Muscle of leg (tissue), 11 donors: ENCODE results near the gene NLRC3. TPM values are rescaled to one million over a fixed set of nuclear protein-coding genes. Genes with fewer than 3 reads are reported as not detected.

ENCODE experiments used
- DNase-seq: peaks from one replicate; pipeline ENCODE4 v3.0.0; 2013
- H3K27ac ChIP-seq: one replicate; pipeline ENCODE4 v1.5.1; 2013; ENCODE audit warnings: mild to moderate bottlenecking, low read length, control low read depth
- H3K27me3 ChIP-seq: one replicate; pipeline ENCODE4 v1.6.1; 2013; ENCODE audit warnings: low read length; ENCODE audit not compliant: control insufficient read depth, insufficient read depth
- H3K36me3 ChIP-seq: one replicate; pipeline ENCODE4 v1.6.1; 2013; ENCODE audit warnings: low read length; ENCODE audit not compliant: control insufficient read depth, insufficient read depth
- H3K4me1 ChIP-seq: one replicate; pipeline ENCODE4 v1.6.1; 2013; ENCODE audit warnings: low read length; ENCODE audit not compliant: control insufficient read depth, insufficient read depth
- H3K4me3 ChIP-seq: one replicate; pipeline ENCODE4 v1.5.1; 2013; ENCODE audit warnings: low read length, control low read depth
- H3K9me3 ChIP-seq: replicated peaks from 2 replicates; pipeline ENCODE4 v1.6.1; 2013; ENCODE audit warnings: low read depth, low read length; ENCODE audit not compliant: control insufficient read depth
- WGBS: methylation state at CpG from one replicate; pipeline ENCODE4 v1.1.5; 2013; ENCODE audit warnings: missing lambda C conversion rate; ENCODE audit not compliant: insufficient coverage; 5-methylcytosine and 5-hydroxymethylcytosine counted together
- polyA plus RNA-seq, 8 donors: library from polyadenylated mRNA; unstranded; fragments of 120-200 nt; gene quantifications; one replicate each; pipeline versions ENCODE4 v1.2.1 to v1.2.3, GENCODE V29; 2013; ENCODE audit warnings: inconsistent platforms in 1 of 8, low replicate concordance in 1 of 8; ENCODE audit not compliant: insufficient read length in 8 of 8, insufficient read depth in 1 of 8
- total RNA-seq: library from RNA; stranded (reverse); fragments of 120-200 nt; gene quantifications from one replicate; pipeline ENCODE4 v1.2.4, GENCODE V29; 2013

Gene NLRC3
- total and polyA plus RNA-seq, 9 donors = 0.58 to 1.2 (median 1.00) TPM

GRCh38 chr16:3598236-3598635, 21.0 kb upstream of the NLRC3 start:
- no peak for DNase-seq
- Histone ChIP-seq H3K4me1 (no peaks in the 10 kb centered on the region), H3K9me3 (peaks cover 3% of the 10 kb centered on the region), H3K36me3 (peaks cover 79% of the 10 kb centered on the region), H3K27me3 (no peaks in the 10 kb centered on the region), H3K4me3 (no peak overlapping the region), H3K27ac (no peak overlapping the region)
- 90% methylated on average over 12 of the region's 12 CpGs for WGBS

GRCh38 chr16:3597676-3598075, 20.5 kb upstream of the NLRC3 start:
- DNase-seq = no peak
- WGBS = 91% methylated on average over 17 of the region's 17 CpGs

GRCh38 chr16:3597226-3597625, 20.0 kb upstream of the NLRC3 start:
- H3K4me3 ChIP-seq = no peak overlapping the region
- H3K27me3 ChIP-seq = no peaks in the 10 kb centered on the region
- no peak overlapping the region for H3K27ac ChIP-seq
- 76% methylated on average over 7 of the region's 10 CpGs for WGBS
- H3K36me3 ChIP-seq = peaks cover 77% of the 10 kb centered on the region
- H3K4me1 ChIP-seq = no peaks in the 10 kb centered on the region
- peaks cover 3% of the 10 kb centered on the region for H3K9me3 ChIP-seq
- no peak for DNase-seq

More at GRCh38 chr16:3597676-3598075, 20.5 kb upstream of the NLRC3 start:
- Histone ChIP-seq H3K4me1 (no peaks in the 10 kb centered on the region), H3K27me3 (no peaks in the 10 kb centered on the region), H3K27ac (no peak overlapping the region), H3K36me3 (peaks cover 76% of the 10 kb centered on the region), H3K4me3 (no peak overlapping the region), H3K9me3 (peaks cover 3% of the 10 kb centered on the region)

- DNase-seq = no peak
- H3K4me3 ChIP-seq = no peak overlapping the region
- 94% methylated on average over 27 of the region's 27 CpGs for WGBS
- H3K27ac ChIP-seq = no peak overlapping the region
- no peaks in the 10 kb centered on the region for H3K27me3 ChIP-seq
- peaks cover 3% of the 10 kb centered on the region for H3K9me3 ChIP-seq
- peaks cover 74% of the 10 kb centered on the region for H3K36me3 ChIP-seq
- no peaks in the 10 kb centered on the region for H3K4me1 ChIP-seq
These were observed 19.1 kb upstream of the NLRC3 start for GRCh38 chr16:3596101-3596861.

DNA sequence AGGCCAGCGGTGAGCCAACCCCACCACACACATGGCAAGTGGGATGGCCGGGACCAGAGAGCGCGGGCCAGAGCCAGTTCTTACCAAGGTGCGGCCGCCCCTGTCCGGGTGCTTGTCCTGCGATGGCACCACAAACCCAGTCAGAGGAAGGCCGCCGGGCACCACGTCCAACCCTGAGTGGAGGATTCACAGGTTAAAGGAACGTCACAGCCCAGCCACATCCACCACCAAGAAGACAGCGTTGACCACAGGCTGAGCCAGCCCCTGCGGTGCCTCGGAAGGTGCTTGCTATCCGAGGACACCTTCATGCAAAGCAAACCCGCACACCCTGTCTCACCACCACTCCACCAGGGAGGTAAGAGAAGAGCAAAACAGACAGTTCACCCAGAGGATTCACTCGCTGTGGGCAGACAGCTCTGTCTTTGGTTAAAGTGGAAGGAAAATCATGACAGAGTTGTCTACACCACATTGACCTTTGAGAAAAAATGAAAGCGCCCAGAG, 18.4 kb upstream of the NLRC3 start:
- Histone ChIP-seq H3K27me3 (no peaks in the 10 kb centered on the region), H3K27ac (no peak overlapping the region)
- WGBS = 98% methylated on average over 12 of the region's 19 CpGs

GRCh38 chr16:3595110-3595486, 17.9 kb upstream of the NLRC3 start:
- H3K36me3 ChIP-seq = peaks cover 72% of the 10 kb centered on the region
- H3K4me1 ChIP-seq = no peaks in the 10 kb centered on the region
- peaks cover under 1% of the 10 kb centered on the region for H3K9me3 ChIP-seq
- H3K27ac ChIP-seq = no peak overlapping the region
- no peak for DNase-seq
- no peaks in the 10 kb centered on the region for H3K27me3 ChIP-seq
- 94% methylated on average over 11 of the region's 11 CpGs for WGBS
- H3K4me3 ChIP-seq = no peak overlapping the region

More for the DNA sequence above, 18.4 kb upstream of the NLRC3 start:
- H3K9me3 ChIP-seq = peaks cover 3% of the 10 kb centered on the region
- H3K4me3 ChIP-seq = no peak overlapping the region
- DNase-seq = no peak
- H3K36me3 ChIP-seq = peaks cover 72% of the 10 kb centered on the region
- H3K4me1 ChIP-seq = no peaks in the 10 kb centered on the region

- Histone ChIP-seq H3K4me3 (no peak overlapping the region), H3K4me1 (no peaks in the 10 kb centered on the region), H3K27me3 (no peaks in the 10 kb centered on the region), H3K27ac (no peak overlapping the region), H3K36me3 (peaks cover 74% of the 10 kb centered on the region), H3K9me3 (no peaks in the 10 kb centered on the region)
- DNase-seq = no peak
- WGBS = 93% methylated on average over 22 of the region's 22 CpGs
These were observed 17.3 kb upstream of the NLRC3 start for GRCh38 chr16:3594316-3595109.

DNA sequence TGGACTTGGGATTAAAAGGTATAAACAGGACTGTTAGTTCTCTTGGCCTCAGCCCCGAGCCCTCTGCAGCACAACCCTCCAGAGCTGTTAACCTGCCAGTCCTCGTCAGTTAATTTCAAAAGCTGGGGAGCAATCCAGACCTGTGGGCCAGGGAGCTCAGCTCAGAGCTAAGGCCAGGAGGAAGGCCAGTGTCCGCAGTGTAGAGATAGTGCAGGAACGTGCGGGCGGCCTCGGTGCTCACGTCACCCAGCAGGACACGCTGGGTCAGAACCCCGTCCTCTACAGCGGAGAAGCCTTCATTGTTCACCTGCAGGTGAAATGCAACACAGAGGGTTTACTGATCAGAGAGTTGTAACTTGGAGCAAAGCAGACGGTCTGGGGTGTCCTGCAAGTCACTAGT, 15.4 kb upstream of the NLRC3 start:
- Histone ChIP-seq H3K9me3 (no peaks in the 10 kb centered on the region), H3K36me3 (peaks cover 71% of the 10 kb centered on the region), H3K4me1 (no peaks in the 10 kb centered on the region), H3K27me3 (no peaks in the 10 kb centered on the region), H3K27ac (no peak overlapping the region), H3K4me3 (no peak overlapping the region)
- 93% methylated on average over 11 of the region's 12 CpGs for WGBS
- DNase-seq = no peak

GRCh38 chr16:3591991-3592390, 14.8 kb upstream of the NLRC3 start:
- no peak overlapping the region for H3K4me3 ChIP-seq
- H3K9me3 ChIP-seq = no peaks in the 10 kb centered on the region
- H3K4me1 ChIP-seq = no peaks in the 10 kb centered on the region
- DNase-seq = no peak
- 98% methylated on average over 6 of the region's 6 CpGs for WGBS
- H3K27me3 ChIP-seq = no peaks in the 10 kb centered on the region
- no peak overlapping the region for H3K27ac ChIP-seq
- H3K36me3 ChIP-seq = peaks cover 69% of the 10 kb centered on the region

DNA sequence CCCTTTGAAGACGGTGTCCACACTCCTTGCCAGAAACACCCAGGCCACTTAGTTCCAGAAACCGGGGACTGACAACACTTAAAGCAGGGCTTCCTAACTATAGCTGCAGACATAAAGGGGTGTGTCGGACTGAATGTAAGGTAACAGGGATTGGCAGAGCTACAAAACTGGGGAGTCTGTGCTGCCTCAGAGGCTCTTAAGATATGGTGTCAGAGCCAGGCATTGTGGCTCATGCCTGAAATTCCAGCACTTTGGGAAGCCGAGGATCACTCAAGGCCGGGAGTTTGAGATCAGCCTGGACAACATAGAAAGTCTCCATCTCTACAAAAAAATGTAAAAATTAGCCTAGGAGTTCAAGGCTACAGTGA, 14.2 kb upstream of the NLRC3 start:
- DNase-seq = no peak
- Histone ChIP-seq H3K4me3 (no peak overlapping the region), H3K9me3 (no peaks in the 10 kb centered on the region), H3K36me3 (peaks cover 66% of the 10 kb centered on the region), H3K27me3 (no peaks in the 10 kb centered on the region), H3K4me1 (no peaks in the 10 kb centered on the region), H3K27ac (no peak overlapping the region)
- 89% methylated on average over 3 of the region's 5 CpGs for WGBS
